Measurements from ENCODE around the gene CEBPG. TPM values are rescaled to one million over a fixed set of nuclear protein-coding genes. Genes with fewer than 3 reads are reported as not detected.

The CEBPG gene
- total RNA-seq, 1 experiment from 2014 or later: 33.4 TPM

- no TSS peak for BruUV-seq (replicated peaks)
- intact Hi-C loops (cut with micrococcal nuclease; ENCODE audit: unreplicated experiment): no loop called here
- Histone ChIP-seq H3K4me1 (replicated peaks; ENCODE audit: insufficient read depth) (peaks cover 6% of the 10 kb centered on the region), H3K36me3 (ENCODE audit: low read depth) (no peaks in the 10 kb centered on the region), H3F3A (ENCODE audit: insufficient read depth, low read depth) (peaks cover 18% of the 10 kb centered on the region; the same call in 1 of the 2 replicates), H3K9me3 (ENCODE audit: insufficient read depth, low read depth) (no peaks in the 10 kb centered on the region), H3K27ac (no peak overlapping the region), H2AFZ (no peak overlapping the region), H3K4me3 (no peak overlapping the region), H3K9me2 (ENCODE audit: insufficient read depth) (no peaks in the 10 kb centered on the region), H4K20me1 (ENCODE audit: insufficient read depth) (peaks cover 33% of the 10 kb centered on the region), H3K79me2 (ENCODE audit: low read depth) (peaks cover 3% of the 10 kb centered on the region; the same call in 1 of the 2 replicates), H3K4me2 (no peak overlapping the region), H3K27me3 (ENCODE audit: insufficient read depth, low read depth) (no peaks in the 10 kb centered on the region)
- ChIA-PET CTCF (no interaction called here), POLR2A (ENCODE audit: unreplicated experiment) (no interaction called here)
- DNase-seq: no peak
- TF ChIP-seq EZH2 (IDR thresholded peaks at IDR 0.05; ENCODE audit: low read depth): no peak
- TF ChIP-seq CTCF (conservative IDR thresholded peaks at IDR 0.05): no peak
Observed at GRCh38 chr19:33389421-33390100, 16.1 kb downstream of the CEBPG start.

GRCh38 chr19:33390101-33390907 lies 16.8 kb downstream of the CEBPG start:
- CTCF ChIA-PET: no interaction called here

More at GRCh38 chr19:33390101-33390907, 16.8 kb downstream of the CEBPG start:
- Histone ChIP-seq H2AFZ (no peak overlapping the region), H3K36me3 (ENCODE audit: low read depth) (no peaks in the 10 kb centered on the region), H3K27ac (no peak overlapping the region), H3K4me2 (no peak overlapping the region), H3K4me1 (replicated peaks; ENCODE audit: insufficient read depth) (peaks cover 6% of the 10 kb centered on the region), H3K4me3 (no peak overlapping the region), H3K79me2 (ENCODE audit: low read depth) (0 out of 2 replicates have a peak, but pooled peaks cover under 1% of the 10 kb centered on the region), H3F3A (ENCODE audit: insufficient read depth, low read depth) (peaks cover 16% of the 10 kb centered on the region; the same call in 1 of the 2 replicates), H3K27me3 (ENCODE audit: insufficient read depth, low read depth) (no peaks in the 10 kb centered on the region), H3K9me2 (ENCODE audit: insufficient read depth) (no peaks in the 10 kb centered on the region), H3K9me3 (ENCODE audit: insufficient read depth, low read depth) (no peaks in the 10 kb centered on the region), H4K20me1 (ENCODE audit: insufficient read depth) (peaks cover 27% of the 10 kb centered on the region)
- intact Hi-C loops (cut with micrococcal nuclease; ENCODE audit: unreplicated experiment): no loop called here
- no peak for DNase-seq
- no TSS peak for BruUV-seq (replicated peaks)
- TF ChIP-seq CTCF (conservative IDR thresholded peaks at IDR 0.05): no peak
- no peak for TF ChIP-seq EZH2 (IDR thresholded peaks at IDR 0.05; ENCODE audit: low read depth)
- POLR2A ChIA-PET (ENCODE audit: unreplicated experiment): no interaction called here
